SJSA1 (cell line): ENCODE measurements around the gene SPATA3. TPM values are rescaled to one million over a fixed set of nuclear protein-coding genes. Genes with fewer than 3 reads are reported as not detected.
A peak's percentile ranks its signal among the peaks of the same experiment; 100 is the strongest.
"Not testable (repeated sequence)": the region's sequence is repeated elsewhere in the genome, so short reads cannot be mapped to it uniquely, and the experiment has no call there.

Experiments used
- DNase-seq, 2 experiments: peaks; one replicate each; pipeline ENCODE4 v3.0.0-alpha.2; 2015 to 2020; ENCODE audit warnings: low spot score in 2 of 2, low read depth in 1 of 2
- H3K27ac ChIP-seq: fragments of 250-450 bp; sonication (Bioruptor Pico); 2 replicates; pipeline ENCODE4 v1.5.1; 2020; ENCODE audit warnings: mild to moderate bottlenecking, moderate library complexity
- H3K27me3 ChIP-seq: fragments of 250-450 bp; sonication (Bioruptor Pico); replicated peaks from 2 replicates; pipeline ENCODE4 v1.5.1; 2020; ENCODE audit warnings: mild to moderate bottlenecking, moderate library complexity
- H3K36me3 ChIP-seq: fragments of 250-450 bp; sonication (Bioruptor Pico); 2 replicates; pipeline ENCODE4 v1.5.1; 2020; ENCODE audit warnings: mild to moderate bottlenecking
- H3K4me1 ChIP-seq: fragments of 250-450 bp; sonication (Bioruptor Pico); replicated peaks from 2 replicates; pipeline ENCODE4 v1.6.1; 2021; ENCODE audit warnings: mild to moderate bottlenecking
- H3K4me3 ChIP-seq: fragments of 250-450 bp; sonication (Bioruptor Pico); 2 replicates; pipeline ENCODE4 v1.5.1; 2020; ENCODE audit warnings: mild to moderate bottlenecking
- H3K9me3 ChIP-seq: fragments of 250-450 bp; sonication (Bioruptor Pico); replicated peaks from 2 replicates; pipeline ENCODE4 v1.5.1; 2020; ENCODE audit warnings: mild to moderate bottlenecking
- total RNA-seq: library from RNA; depleted of rRNA; stranded (reverse); fragments of >200 nt; shearing (Covaris generic); gene quantifications from 2 replicates; pipeline ENCODE4 v1.2.3, GENCODE V29; 2014

Gene SPATA3
- total RNA-seq, 1 experiment from 2014 or later: not detected

GRCh38 chr2:230957756-230958391, 38.0 kb upstream of the SPATA3 start:
- Histone ChIP-seq H3K27me3 (no peaks in the 10 kb centered on the region), H3K4me3 (peak overlapping the region; percentile 34), H3K36me3 (no peaks in the 10 kb centered on the region), H3K9me3 (no peaks in the 10 kb centered on the region), H3K27ac (peak overlapping the region; percentile 56), H3K4me1 (peaks cover 47% of the 10 kb centered on the region)
- DNase-seq: no peak

GRCh38 chr2:230958820-230959756, 36.8 kb upstream of the SPATA3 start:
- no peaks in the 10 kb centered on the region for H3K36me3 ChIP-seq
- no peak overlapping the region for H3K27ac ChIP-seq
- no peaks in the 10 kb centered on the region for H3K9me3 ChIP-seq
- no peak overlapping the region for H3K4me3 ChIP-seq
- DNase-seq: no peak
- no peaks in the 10 kb centered on the region for H3K27me3 ChIP-seq
- peaks cover 47% of the 10 kb centered on the region for H3K4me1 ChIP-seq

GRCh38 chr2:230960026-230960425, 35.9 kb upstream of the SPATA3 start:
- Histone ChIP-seq H3K36me3 (no peaks in the 10 kb centered on the region), H3K9me3 (no peaks in the 10 kb centered on the region), H3K27ac (peak overlapping the region; percentile 67), H3K4me1 (peaks cover 47% of the 10 kb centered on the region), H3K4me3 (peak overlapping the region; percentile 16), H3K27me3 (no peaks in the 10 kb centered on the region)
- DNase-seq: no peak

GRCh38 chr2:230961091-230961491, 34.8 kb upstream of the SPATA3 start:
- Histone ChIP-seq H3K4me3 (peak overlapping the region; percentile 16), H3K4me1 (peaks cover 47% of the 10 kb centered on the region), H3K36me3 (no peaks in the 10 kb centered on the region), H3K9me3 (no peaks in the 10 kb centered on the region), H3K27ac (peak overlapping the region; percentile 67), H3K27me3 (no peaks in the 10 kb centered on the region)
- DNase-seq: peak; percentile 77 to 80

GRCh38 chr2:230964136-230964730, 31.7 kb upstream of the SPATA3 start:
- no peak overlapping the region for H3K27ac ChIP-seq

GRCh38 chr2:230967113-230967512, 28.8 kb upstream of the SPATA3 start:
- no peak for DNase-seq
- Histone ChIP-seq H3K4me1 (peaks cover 13% of the 10 kb centered on the region), H3K9me3 (no peaks in the 10 kb centered on the region), H3K27me3 (no peaks in the 10 kb centered on the region), H3K4me3 (no peak overlapping the region), H3K27ac (no peak overlapping the region), H3K36me3 (no peaks in the 10 kb centered on the region)

More at GRCh38 chr2:230964136-230964730, 31.7 kb upstream of the SPATA3 start:
- Histone ChIP-seq H3K36me3 (no peaks in the 10 kb centered on the region), H3K27me3 (no peaks in the 10 kb centered on the region), H3K9me3 (no peaks in the 10 kb centered on the region), H3K4me1 (peaks cover 31% of the 10 kb centered on the region), H3K4me3 (no peak overlapping the region)
- DNase-seq: no peak

- H3K9me3 ChIP-seq, H3K27me3 ChIP-seq, H3K4me3 ChIP-seq, H3K36me3 ChIP-seq, DNase-seq, H3K27ac ChIP-seq: not testable (repeated sequence)
- H3K4me1 ChIP-seq: peaks cover 11% of the 10 kb centered on the region; the same call in 1 of the 2 replicates
Observed at GRCh38 chr2:230968314-230968713, 27.6 kb upstream of the SPATA3 start.

GRCh38 chr2:230968921-230969658, 26.8 kb upstream of the SPATA3 start:
- peak in 1 of 2 experiments; percentile 40 for DNase-seq

GRCh38 chr2:230969659-230970015, 26.3 kb upstream of the SPATA3 start:
- Histone ChIP-seq H3K27ac (no peak overlapping the region), H3K4me1 (peaks cover 23% of the 10 kb centered on the region), H3K4me3 (peak overlapping the region; percentile 27), H3K36me3 (no peaks in the 10 kb centered on the region), H3K27me3 (no peaks in the 10 kb centered on the region), H3K9me3 (no peaks in the 10 kb centered on the region)
- DNase-seq: no peak

More at GRCh38 chr2:230968921-230969658, 26.8 kb upstream of the SPATA3 start:
- Histone ChIP-seq H3K9me3 (no peaks in the 10 kb centered on the region), H3K4me1 (peaks cover 18% of the 10 kb centered on the region), H3K36me3 (no peaks in the 10 kb centered on the region), H3K27ac (0 out of 2 replicates have a peak overlapping the region, but pooled peaks have one; percentile 30), H3K27me3 (no peaks in the 10 kb centered on the region), H3K4me3 (peak overlapping the region; percentile 27)

GRCh38 chr2:230972046-230972445, 23.9 kb upstream of the SPATA3 start:
- DNase-seq: no peak
- no peaks in the 10 kb centered on the region for H3K9me3 ChIP-seq

GRCh38 chr2:230974096-230974913, 21.6 kb upstream of the SPATA3 start:
- no peaks in the 10 kb centered on the region for H3K36me3 ChIP-seq
- peak; percentile 86 to 92 for DNase-seq
- peak overlapping the region; percentile 89 for H3K27ac ChIP-seq
- H3K9me3 ChIP-seq: no peaks in the 10 kb centered on the region
- H3K4me3 ChIP-seq: no peak overlapping the region
- peaks cover 24% of the 10 kb centered on the region for H3K4me1 ChIP-seq
- H3K27me3 ChIP-seq: no peaks in the 10 kb centered on the region

More at GRCh38 chr2:230972046-230972445, 23.9 kb upstream of the SPATA3 start:
- Histone ChIP-seq H3K27ac (no peak overlapping the region), H3K4me3 (no peak overlapping the region), H3K27me3 (no peaks in the 10 kb centered on the region), H3K36me3 (no peaks in the 10 kb centered on the region), H3K4me1 (peaks cover 28% of the 10 kb centered on the region)

GRCh38 chr2:230975927-230976326, 20.0 kb upstream of the SPATA3 start:
- H3K9me3 ChIP-seq: no peaks in the 10 kb centered on the region

More at GRCh38 chr2:230975927-230976326, 20.0 kb upstream of the SPATA3 start:
- Histone ChIP-seq H3K27ac (no peak overlapping the region), H3K4me1 (peaks cover 26% of the 10 kb centered on the region), H3K36me3 (no peaks in the 10 kb centered on the region), H3K27me3 (no peaks in the 10 kb centered on the region), H3K4me3 (no peak overlapping the region)
- DNase-seq: no peak
